Stimulated activated CD8-positive, alpha-beta memory T cell treated with anti-CD3 and anti-CD28 coated beads, Interleukin-7, amount 100 ng/mL, for 24 hours (primary cell): ENCODE data around the gene MYO5A.
"Not testable (repeated sequence)": the region's sequence is repeated elsewhere in the genome, so short reads cannot be mapped to it uniquely, and the experiment has no call there.

Source experiments
- DNase-seq: peaks from one replicate; pipeline ENCODE4 v3.0.0-alpha.2; 2020; ENCODE audit warnings: low read depth

The MYO5A gene

GRCh38 chr15:52417957-52418356 lies 110.7 kb downstream of the MYO5A start:
- no peak for DNase-seq

GRCh38 chr15:52417521-52417920 lies 111.2 kb downstream of the MYO5A start:
- no peak for DNase-seq

- not testable (repeated sequence) for DNase-seq
These were observed 112.1 kb downstream of the MYO5A start for GRCh38 chr15:52416566-52416965.

GRCh38 chr15:52415628-52416027 lies 113.1 kb downstream of the MYO5A start:
- no peak for DNase-seq

GRCh38 chr15:52414936-52415335 lies 113.7 kb downstream of the MYO5A start:
- no peak for DNase-seq

GRCh38 chr15:52408823-52409222 lies 119.9 kb downstream of the MYO5A start:
- no peak for DNase-seq

GRCh38 chr15:52407374-52407773 lies 121.3 kb downstream of the MYO5A start:
- no peak for DNase-seq

GRCh38 chr15:52406601-52407000 lies 122.1 kb downstream of the MYO5A start:
- DNase-seq: no peak

GRCh38 chr15:52405856-52406255 lies 122.8 kb downstream of the MYO5A start:
- DNase-seq: no peak

GRCh38 chr15:52397118-52397517 lies 131.6 kb downstream of the MYO5A start:
- no peak for DNase-seq

- no peak for DNase-seq
These were observed 134.6 kb downstream of the MYO5A start for GRCh38 chr15:52394118-52394517.

- no peak for DNase-seq
These were observed 136.5 kb downstream of the MYO5A start for GRCh38 chr15:52392008-52392687.

GRCh38 chr15:52391069-52391468 lies 137.6 kb downstream of the MYO5A start:
- no peak for DNase-seq

- DNase-seq: no peak
These were observed 143.0 kb downstream of the MYO5A start for GRCh38 chr15:52385670-52386069.

- DNase-seq: no peak
These were observed 145.5 kb downstream of the MYO5A start for GRCh38 chr15:52383100-52383588.

GRCh38 chr15:52382647-52383046 lies 146.0 kb downstream of the MYO5A start:
- DNase-seq: no peak

GRCh38 chr15:52379395-52380106 lies 149.1 kb downstream of the MYO5A start:
- DNase-seq: no peak

- DNase-seq: no peak
These were observed 149.8 kb downstream of the MYO5A start for GRCh38 chr15:52378746-52379394.

- DNase-seq: no peak
These were observed 158.7 kb downstream of the MYO5A start for GRCh38 chr15:52370010-52370409.

GRCh38 chr15:52369455-52369854 lies 159.2 kb downstream of the MYO5A start:
- no peak for DNase-seq

GRCh38 chr15:52369030-52369429 lies 159.7 kb downstream of the MYO5A start:
- no peak for DNase-seq

GRCh38 chr15:52368402-52368801 lies 160.3 kb downstream of the MYO5A start:
- no peak for DNase-seq

GRCh38 chr15:52362497-52362896 lies 166.2 kb downstream of the MYO5A start:
- DNase-seq: no peak
